IMR-90 (cell line): ENCODE measurements around the gene TAAR2. TPM values are rescaled to one million over a fixed set of nuclear protein-coding genes. Genes with fewer than 3 reads are reported as not detected.

Source experiments
- ATAC-seq: fragments of 200-7000 bp; cut with Tn5 transposase; 2 replicates; pipeline ENCODE4 v1.9.1; 2020; ENCODE audit warnings: low read depth, mild to moderate bottlenecking, moderate library complexity
- BruUV-seq: library from RNA; stranded (reverse); fragments of 400-500 nt; replicated peaks from 2 replicates; lab custom pipeline; 2021; lab: Mats Ljungman, UMichigan
- CTCF ChIA-PET: fragments of 300-600 bp; formaldehyde crosslinking; extraction: SDS; loops from one replicate; lab custom pipeline; 2021; ENCODE audit warnings: antibody characterized with exemption; lab: Yijun Ruan, JAX
- POLR2A ChIA-PET: fragments of 300-600 bp; sonication (Branson Sonifier 250); formaldehyde crosslinking; loops from one replicate; lab custom pipeline; 2022; ENCODE audit warnings: antibody characterized with exemption; ENCODE audit not compliant: unreplicated experiment; lab: Charles Lee
- DNase-seq: peaks from one replicate; pipeline ENCODE4 v3.0.0; 2013
- H2AFZ ChIP-seq: replicated peaks from 2 replicates; pipeline ENCODE3; 2013; ENCODE audit warnings: low read length, mild to moderate bottlenecking; ENCODE audit not compliant: poor library complexity
- H2AK5ac ChIP-seq: 2 replicates; pipeline ENCODE4 v1.6.1; 2013; ENCODE audit warnings: low read depth, low read length, inconsistent platforms
- H2AK9ac ChIP-seq: replicated peaks from 2 replicates; pipeline ENCODE3; 2013; ENCODE audit warnings: mild to moderate bottlenecking, low read depth, low read length, moderate library complexity; ENCODE audit not compliant: poor library complexity
- H2BK120ac ChIP-seq: 2 replicates; pipeline ENCODE4 v1.6.1; 2013; ENCODE audit warnings: low read depth, low read length, inconsistent platforms
- H2BK15ac ChIP-seq: 3 replicates; pipeline ENCODE4 v1.6.1; 2013; ENCODE audit warnings: low read depth, low read length, inconsistent platforms
- H2BK20ac ChIP-seq: 2 replicates; pipeline ENCODE4 v1.6.1; 2013; ENCODE audit warnings: low read depth, mild to moderate bottlenecking, inconsistent platforms, low read length, moderate library complexity
- H2BK5ac ChIP-seq: 2 replicates; pipeline ENCODE4 v1.6.1; 2013; ENCODE audit warnings: mild to moderate bottlenecking, low read depth, low read length, inconsistent platforms; ENCODE audit not compliant: poor library complexity, severe bottlenecking
- H3K14ac ChIP-seq: replicated peaks from 2 replicates; pipeline ENCODE4 v1.6.1; 2013; ENCODE audit warnings: low read depth, low read length, inconsistent platforms
- H3K18ac ChIP-seq: 2 replicates; pipeline ENCODE4 v1.6.1; 2013; ENCODE audit warnings: low read depth, low read length, control low read depth
- H3K23ac ChIP-seq: 2 replicates; pipeline ENCODE4 v1.6.1; 2013; ENCODE audit warnings: low read depth, low read length, inconsistent platforms
- H3K27ac ChIP-seq: 2 replicates; pipeline ENCODE4 v1.5.1; 2013; ENCODE audit warnings: mild to moderate bottlenecking, control low read depth, low read length; ENCODE audit not compliant: insufficient read depth
- H3K27me3 ChIP-seq: 2 replicates; pipeline ENCODE4 v1.6.1; 2013; ENCODE audit warnings: low read length; ENCODE audit not compliant: control insufficient read depth, insufficient read depth
- H3K36me3 ChIP-seq: 2 replicates; pipeline ENCODE4 v1.6.1; 2013; ENCODE audit warnings: low read length, mixed read lengths; ENCODE audit not compliant: control insufficient read depth, insufficient read depth
- H3K4ac ChIP-seq: 2 replicates; pipeline ENCODE4 v1.6.1; 2013; ENCODE audit warnings: low read depth, low read length, inconsistent platforms
- H3K4me1 ChIP-seq: 2 replicates; pipeline ENCODE4 v1.6.1; 2013; ENCODE audit warnings: low read length, mixed read lengths; ENCODE audit not compliant: control insufficient read depth, insufficient read depth
- H3K4me2 ChIP-seq: 2 replicates; pipeline ENCODE4 v1.6.1; 2013; ENCODE audit warnings: low read depth, mild to moderate bottlenecking, control low read depth, low read length, moderate library complexity
- H3K4me3 ChIP-seq: 2 replicates; pipeline ENCODE4 v1.5.1; 2013; ENCODE audit warnings: low read depth, mild to moderate bottlenecking, control low read depth, low read length, moderate library complexity; ENCODE audit not compliant: insufficient read depth
- H3K56ac ChIP-seq: 2 replicates; pipeline ENCODE4 v1.6.1; 2013; ENCODE audit warnings: low read length, inconsistent platforms; ENCODE audit not compliant: insufficient read depth; ENCODE audit errors: extremely low read depth
- H3K79me1 ChIP-seq, 2 experiments: 2 replicates each; pipeline ENCODE4 v1.6.1; 2013; ENCODE audit warnings: low read length in 2 of 2, inconsistent platforms in 1 of 2, low read depth in 1 of 2
- H3K9ac ChIP-seq: 2 replicates; pipeline ENCODE4 v1.6.1; 2013; ENCODE audit warnings: low read depth, low read length, control low read depth
- H3K9me1 ChIP-seq: 2 replicates; pipeline ENCODE4 v1.6.1; 2013; ENCODE audit warnings: low read length, inconsistent platforms; ENCODE audit not compliant: insufficient read depth
- H3K9me3 ChIP-seq: 2 replicates; pipeline ENCODE4 v1.6.1; 2013; ENCODE audit warnings: low read length; ENCODE audit not compliant: control insufficient read depth, insufficient read depth
- H4K20me1 ChIP-seq: 2 replicates; pipeline ENCODE4 v1.6.1; 2013; ENCODE audit warnings: low read length, inconsistent platforms; ENCODE audit not compliant: insufficient read depth
- H4K5ac ChIP-seq: 2 replicates; pipeline ENCODE4 v1.6.1; 2013; ENCODE audit warnings: mild to moderate bottlenecking, low read depth, low read length, control low read depth
- H4K8ac ChIP-seq, 2 experiments: 2 replicates each; pipeline ENCODE4 v1.6.1; 2013; ENCODE audit warnings: low read depth in 2 of 2, low read length in 2 of 2, control low read depth in 1 of 2, inconsistent platforms in 1 of 2
- H4K91ac ChIP-seq: 2 replicates; pipeline ENCODE4 v1.6.1; 2013; ENCODE audit warnings: low read depth, low read length, inconsistent platforms; ENCODE audit not compliant: insufficient read depth
- BHLHE40 ChIP-seq: fragments of 150-350 bp; IDR thresholded peaks from 2 replicates; pipeline ENCODE4 v1.6.1; 2016; ENCODE audit warnings: mild to moderate bottlenecking, low read depth, low read length
- CEBPB ChIP-seq: IDR thresholded peaks from 2 replicates; pipeline ENCODE4 v1.6.1; 2012; ENCODE audit warnings: low read depth, low read length, improper control_type of control experiment
- CHD1 ChIP-seq: IDR thresholded peaks from 2 replicates; pipeline ENCODE4 v1.6.1; 2012; ENCODE audit warnings: low read depth, low read length, improper control_type of control experiment
- ELK1 ChIP-seq: fragments of 150-350 bp; IDR thresholded peaks from 2 replicates; pipeline ENCODE4 v1.6.1; 2016; ENCODE audit warnings: low read depth, mild to moderate bottlenecking, low read length, moderate library complexity, borderline replicate concordance
- FOS ChIP-seq: fragments of 150-350 bp; IDR thresholded peaks from 2 replicates; pipeline ENCODE4 v1.6.1; 2016; ENCODE audit warnings: low read depth, low read length
- MAFK ChIP-seq: IDR thresholded peaks from 2 replicates; pipeline ENCODE4 v1.6.1; 2012; ENCODE audit warnings: low read depth, low read length, improper control_type of control experiment
- MAZ ChIP-seq: IDR thresholded peaks from 2 replicates; pipeline ENCODE4 v1.6.1; 2012; ENCODE audit warnings: low read depth, mild to moderate bottlenecking, low read length, improper control_type of control experiment, moderate library complexity, borderline replicate concordance
- MXI1 ChIP-seq: IDR thresholded peaks from 2 replicates; pipeline ENCODE4 v1.6.1; 2012; ENCODE audit warnings: low read depth, mild to moderate bottlenecking, low read length, moderate library complexity, borderline replicate concordance
- NFE2L2 ChIP-seq: fragments of 150-350 bp; IDR thresholded peaks from 2 replicates; pipeline ENCODE4 v1.6.1; 2016; ENCODE audit warnings: low read depth, mild to moderate bottlenecking, low read length
- POLR2A ChIP-seq: IDR thresholded peaks from 2 replicates; pipeline ENCODE4 v1.6.1; 2012; ENCODE audit warnings: mild to moderate bottlenecking, low read depth, low read length
- RAD21 ChIP-seq: IDR thresholded peaks from 2 replicates; pipeline ENCODE4 v1.6.1; 2012; ENCODE audit warnings: low read length, improper control_type of control experiment
- RCOR1 ChIP-seq: IDR thresholded peaks from 2 replicates; pipeline ENCODE4 v1.6.1; 2012; ENCODE audit warnings: mild to moderate bottlenecking, low read length, improper control_type of control experiment; ENCODE audit not compliant: insufficient replicate concordance
- RFX5 ChIP-seq: IDR thresholded peaks from 2 replicates; pipeline ENCODE4 v1.8.0; 2012; ENCODE audit warnings: low read depth, mild to moderate bottlenecking, low read length, moderate library complexity
- SMC3 ChIP-seq: fragments of 150-350 bp; IDR thresholded peaks from 2 replicates; pipeline ENCODE4 v1.6.1; 2016; ENCODE audit warnings: low read depth, mild to moderate bottlenecking, antibody characterized with exemption, low read length, moderate library complexity
- USF2 ChIP-seq: fragments of 150-350 bp; IDR thresholded peaks from 2 replicates; pipeline ENCODE4 v1.6.1; 2017; ENCODE audit warnings: mild to moderate bottlenecking, antibody characterized with exemption, low read length, low read depth
- WGBS, 2 experiments: methylation state at CpG; one replicate each; pipeline versions ENCODE4 v1.1.5 to v1.1.7; 2013; ENCODE audit warnings: missing lambda C conversion rate in 2 of 2; ENCODE audit not compliant: insufficient read length in 1 of 2; ENCODE audit errors: extremely low coverage in 2 of 2; 5-methylcytosine and 5-hydroxymethylcytosine counted together
- dilution Hi-C: fragments of 300-500 bp; cut with HindIII; formaldehyde crosslinking; loops from one replicate; pipeline ENCODE4 v1.14.3; 2018; ENCODE audit warnings: low sequenced_read_pairs; ENCODE audit not compliant: unreplicated experiment
- in situ Hi-C: fragments of 300-500 bp; cut with MboI; formaldehyde crosslinking; loops from 3 replicates; pipeline ENCODE4 v1.14.3; 2019; ENCODE audit warnings: low sequenced_read_pairs, inconsistent platforms, mixed read lengths
- intact Hi-C: fragments of 100-400 bp; cut with micrococcal nuclease; formaldehyde crosslinking; loops from 2 replicates; pipeline ENCODE4 v1.10.0; 2022
- polyA plus RNA-seq, 3 experiments: library from polyadenylated mRNA; depleted of rRNA; stranded (reverse); fragments of >200 nt; gene quantifications; 2 replicates each; pipeline ENCODE4 v1.2.3, GENCODE V29; 2012; ENCODE audit warnings: low replicate concordance in 1 of 3
- total RNA-seq: library from RNA; depleted of rRNA; stranded (reverse); fragments of >200 nt; gene quantifications from 2 replicates; pipeline ENCODE4 v1.2.3, GENCODE V29; 2012
- TF ChIP-seq, protein P1 (sequence below): conservative IDR thresholded peaks from 2 replicates; pipeline ENCODE4 v1.5.1; 2012; ENCODE audit warnings: mild to moderate bottlenecking, low read depth, low read length, improper control_type of control experiment

Gene TAAR2
- total and polyA plus RNA-seq, 2 of the 4 experiments (the other 2 are of a cell fraction): not detected

DNA sequence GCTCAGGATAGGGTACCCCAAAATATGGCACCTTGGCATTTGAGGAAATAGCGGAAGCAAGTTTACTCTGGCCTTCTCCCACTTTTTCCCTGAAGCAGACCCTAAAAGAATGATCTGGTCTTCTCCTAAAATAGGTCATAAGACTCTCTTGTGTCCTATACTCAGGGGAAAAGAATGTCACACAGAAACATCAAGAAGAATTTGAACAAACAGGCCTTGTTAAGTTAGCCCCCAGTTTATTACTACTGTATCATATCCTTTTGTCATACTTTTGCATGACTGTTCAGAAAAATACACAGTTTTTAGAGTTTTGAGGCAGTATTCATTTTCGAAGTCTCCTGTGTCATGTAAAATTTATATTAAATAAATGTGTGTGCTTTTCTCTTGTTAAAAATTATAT is 12.5 kb downstream of the TAAR2 start:
- in situ Hi-C loops: no loop called here
- CTCF ChIA-PET: no interaction called here

More for the DNA sequence above, 12.5 kb downstream of the TAAR2 start:
- H3K36me3 ChIP-seq: no peaks in the 10 kb centered on the region
- no peak overlapping the region for H2BK5ac ChIP-seq
- no peaks in the 10 kb centered on the region for H3K9me1 ChIP-seq
- intact Hi-C loops (loop anchor here (5.0 kb wide), 1 partner anchor 41 kb away; no protein-coding TSS in a partner anchor), dilution Hi-C loops (no loop called here)
- no peak overlapping the region for H3K9ac ChIP-seq
- H3K14ac ChIP-seq: no peak overlapping the region
- H4K20me1 ChIP-seq: no peaks in the 10 kb centered on the region
- H3K79me1 ChIP-seq: no peaks in the 10 kb centered on the region
- H3K56ac ChIP-seq: no peak overlapping the region
- no peak overlapping the region for H3K4me3 ChIP-seq
- BruUV-seq: no TSS peak
- no peak overlapping the region for H2AFZ ChIP-seq
- H3K4me1 ChIP-seq: no peaks in the 10 kb centered on the region
- no peak overlapping the region for H4K91ac ChIP-seq
- DNase-seq (no peak), ATAC-seq (no peak)
- H3K18ac ChIP-seq: no peak overlapping the region
- no peak overlapping the region for H2AK5ac ChIP-seq
- no peak overlapping the region for H3K4me2 ChIP-seq
- H3K23ac ChIP-seq: no peak overlapping the region
- H2BK15ac ChIP-seq: no peak overlapping the region
- no peak overlapping the region for H4K8ac ChIP-seq
- no peaks in the 10 kb centered on the region for H3K9me3 ChIP-seq
- POLR2A ChIA-PET: no interaction called here
- no peak overlapping the region for H3K27ac ChIP-seq
- no peak for TF ChIP-seq RCOR1
- TF ChIP-seq RAD21: no peak
- no peak for TF ChIP-seq MAFK
- TF ChIP-seq, protein P1, sequence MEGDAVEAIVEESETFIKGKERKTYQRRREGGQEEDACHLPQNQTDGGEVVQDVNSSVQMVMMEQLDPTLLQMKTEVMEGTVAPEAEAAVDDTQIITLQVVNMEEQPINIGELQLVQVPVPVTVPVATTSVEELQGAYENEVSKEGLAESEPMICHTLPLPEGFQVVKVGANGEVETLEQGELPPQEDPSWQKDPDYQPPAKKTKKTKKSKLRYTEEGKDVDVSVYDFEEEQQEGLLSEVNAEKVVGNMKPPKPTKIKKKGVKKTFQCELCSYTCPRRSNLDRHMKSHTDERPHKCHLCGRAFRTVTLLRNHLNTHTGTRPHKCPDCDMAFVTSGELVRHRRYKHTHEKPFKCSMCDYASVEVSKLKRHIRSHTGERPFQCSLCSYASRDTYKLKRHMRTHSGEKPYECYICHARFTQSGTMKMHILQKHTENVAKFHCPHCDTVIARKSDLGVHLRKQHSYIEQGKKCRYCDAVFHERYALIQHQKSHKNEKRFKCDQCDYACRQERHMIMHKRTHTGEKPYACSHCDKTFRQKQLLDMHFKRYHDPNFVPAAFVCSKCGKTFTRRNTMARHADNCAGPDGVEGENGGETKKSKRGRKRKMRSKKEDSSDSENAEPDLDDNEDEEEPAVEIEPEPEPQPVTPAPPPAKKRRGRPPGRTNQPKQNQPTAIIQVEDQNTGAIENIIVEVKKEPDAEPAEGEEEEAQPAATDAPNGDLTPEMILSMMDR: no peak
- TF ChIP-seq BHLHE40: no peak
- TF ChIP-seq FOS: no peak
- TF ChIP-seq NFE2L2: no peak
- TF ChIP-seq USF2: no peak
- no peak for TF ChIP-seq ELK1
- TF ChIP-seq RFX5: no peak
- TF ChIP-seq POLR2A: no peak
- TF ChIP-seq MXI1: no peak
- no peak for TF ChIP-seq SMC3
- no peak for TF ChIP-seq CHD1
- TF ChIP-seq MAZ: no peak
- no peak for TF ChIP-seq CEBPB
- no peak overlapping the region for H3K4ac ChIP-seq
- no peak overlapping the region for H4K5ac ChIP-seq
- H3K27me3 ChIP-seq: peaks cover 17% of the 10 kb centered on the region
- WGBS, 2 experiments: no CpG with 5 or more reads among the region's 2 CpGs
- H2BK20ac ChIP-seq: no peak overlapping the region
- no peak overlapping the region for H2AK9ac ChIP-seq
- H2BK120ac ChIP-seq: no peak overlapping the region
